Vagina (tissue), 2 donors: Measurements from ENCODE around the gene RASGEF1C.

ENCODE experiments used
- POLR2A ChIP-seq, 2 donors: fragments of 450-650 bp; IDR thresholded peaks; one replicate each; pipeline ENCODE4 v1.6.1; 2017; ENCODE audit warnings: antibody characterized with exemption in 2 of 2, mild to moderate bottlenecking in 2 of 2, moderate library complexity in 2 of 2
- POLR2AphosphoS5 ChIP-seq, 2 donors: sonication (generic); formaldehyde crosslinking; IDR thresholded peaks; one replicate each; pipeline ENCODE4 v1.9.0; 2017; ENCODE audit warnings: antibody characterized with exemption in 2 of 2, mild to moderate bottlenecking in 2 of 2, low read depth in 1 of 2; ENCODE audit not compliant: insufficient read depth in 1 of 2
- TF ChIP-seq, protein P1 (sequence below), 3 experiments: fragments of 450-650 bp in 2 of 3; fragments of 200-600 bp in 1 of 3; sonication (generic) in 1 of 3; IDR thresholded peaks; one replicate each; pipeline ENCODE4 v1.5.1; 2017 to 2019; ENCODE audit warnings: antibody characterized with exemption in 3 of 3, mild to moderate bottlenecking in 2 of 3, moderate library complexity in 2 of 3

GRCh38 chr5:180187767-180188166 lies 21.2 kb downstream of the RASGEF1C start:
- TF ChIP-seq, protein P1, sequence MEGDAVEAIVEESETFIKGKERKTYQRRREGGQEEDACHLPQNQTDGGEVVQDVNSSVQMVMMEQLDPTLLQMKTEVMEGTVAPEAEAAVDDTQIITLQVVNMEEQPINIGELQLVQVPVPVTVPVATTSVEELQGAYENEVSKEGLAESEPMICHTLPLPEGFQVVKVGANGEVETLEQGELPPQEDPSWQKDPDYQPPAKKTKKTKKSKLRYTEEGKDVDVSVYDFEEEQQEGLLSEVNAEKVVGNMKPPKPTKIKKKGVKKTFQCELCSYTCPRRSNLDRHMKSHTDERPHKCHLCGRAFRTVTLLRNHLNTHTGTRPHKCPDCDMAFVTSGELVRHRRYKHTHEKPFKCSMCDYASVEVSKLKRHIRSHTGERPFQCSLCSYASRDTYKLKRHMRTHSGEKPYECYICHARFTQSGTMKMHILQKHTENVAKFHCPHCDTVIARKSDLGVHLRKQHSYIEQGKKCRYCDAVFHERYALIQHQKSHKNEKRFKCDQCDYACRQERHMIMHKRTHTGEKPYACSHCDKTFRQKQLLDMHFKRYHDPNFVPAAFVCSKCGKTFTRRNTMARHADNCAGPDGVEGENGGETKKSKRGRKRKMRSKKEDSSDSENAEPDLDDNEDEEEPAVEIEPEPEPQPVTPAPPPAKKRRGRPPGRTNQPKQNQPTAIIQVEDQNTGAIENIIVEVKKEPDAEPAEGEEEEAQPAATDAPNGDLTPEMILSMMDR (IDR thresholded peaks at IDR 0.05) = no peak
- TF ChIP-seq POLR2AphosphoS5 (IDR thresholded peaks at IDR 0.05; ENCODE audit: insufficient read depth in 1 of 2, low read depth in 1 of 2) = no peak
- no peak for TF ChIP-seq POLR2A (IDR thresholded peaks at IDR 0.05)
